Measurements from ENCODE around the gene MAGOHB.

- no peak for TF ChIP-seq CTCF (conservative IDR thresholded peaks at IDR 0.05; ENCODE audit: low read depth, low read length)
- no peak for TF ChIP-seq EZH2 (IDR thresholded peaks at IDR 0.05; ENCODE audit: borderline replicate concordance, low read depth, low read length, poor library complexity, severe bottlenecking)
Observed at GRCh38 chr12:10620078-10620779, 6.8 kb upstream of the MAGOHB start.
